Tibial nerve (tissue), 4 donors: Measurements from ENCODE around the gene FSTL4. TPM values are rescaled to one million over a fixed set of nuclear protein-coding genes. Genes with fewer than 3 reads are reported as not detected.

Source experiments
- DNase-seq, 2 donors: peaks; one replicate each; pipeline ENCODE4 v3.0.0-alpha.2; 2019; ENCODE audit warnings: low spot score in 2 of 2
- H3K27ac ChIP-seq, 4 donors: fragments of 200-600 bp; sonication (generic) in 3 of 4; one replicate each; pipeline ENCODE4 v1.5.1; 2017 to 2019; ENCODE audit warnings: mild to moderate bottlenecking in 1 of 4
- H3K27me3 ChIP-seq, 2 donors: fragments of 200-600 bp; sonication (generic) in 1 of 2; one replicate each; pipeline versions ENCODE4 v1.5.1 to v1.6.0; 2017 to 2019
- H3K36me3 ChIP-seq, 3 donors: fragments of 200-600 bp; sonication (generic); one replicate each; pipeline ENCODE4 v1.5.1; 2018 to 2019
- H3K4me1 ChIP-seq, 4 donors: fragments of 200-600 bp; sonication (generic) in 3 of 4; one replicate each; pipeline ENCODE4 v1.5.1; 2017 to 2019
- H3K4me3 ChIP-seq, 4 donors: fragments of 200-600 bp; sonication (generic) in 3 of 4; one replicate each; pipeline ENCODE4 v1.5.1; 2017 to 2019; ENCODE audit warnings: mild to moderate bottlenecking in 1 of 4, moderate library complexity in 1 of 4
- H3K9me3 ChIP-seq, 4 donors: fragments of 200-600 bp; sonication (generic) in 3 of 4; one replicate each; pipeline ENCODE4 v1.5.1; 2017 to 2019
- EP300 ChIP-seq, 2 donors: sonication (generic); formaldehyde crosslinking; IDR thresholded peaks; one replicate each; pipeline ENCODE4 v1.6.1; 2017; ENCODE audit warnings: antibody characterized with exemption in 2 of 2, mild to moderate bottlenecking in 1 of 2
- POLR2A ChIP-seq, 2 donors: fragments of 450-650 bp; IDR thresholded peaks; one replicate each; pipeline ENCODE4 v1.6.1; 2017; ENCODE audit warnings: antibody characterized with exemption in 2 of 2, mild to moderate bottlenecking in 2 of 2, moderate library complexity in 2 of 2
- WGBS, 2 donors: methylation state at CpG; one replicate each; pipeline ENCODE4 v1.1.5; 2018; 5-methylcytosine and 5-hydroxymethylcytosine counted together
- total RNA-seq, 4 donors: library from RNA; depleted of rRNA; stranded (reverse); fragments of >200 nt; gene quantifications; one replicate each; pipeline ENCODE4 v1.1.0, GENCODE V29; 2016
- TF ChIP-seq, protein P1 (sequence below), 5 experiments: fragments of 200-600 bp in 3 of 5; fragments of 450-650 bp in 2 of 5; sonication (generic) in 3 of 5; IDR thresholded peaks; one replicate each; pipeline ENCODE4 v1.5.1; 2016 to 2019; ENCODE audit warnings: antibody characterized with exemption in 5 of 5, mild to moderate bottlenecking in 3 of 5, moderate library complexity in 2 of 5

Gene FSTL4
- total RNA-seq, 4 donors from 2014 or later, result 0.22 TPM; not detected in 3

DNA sequence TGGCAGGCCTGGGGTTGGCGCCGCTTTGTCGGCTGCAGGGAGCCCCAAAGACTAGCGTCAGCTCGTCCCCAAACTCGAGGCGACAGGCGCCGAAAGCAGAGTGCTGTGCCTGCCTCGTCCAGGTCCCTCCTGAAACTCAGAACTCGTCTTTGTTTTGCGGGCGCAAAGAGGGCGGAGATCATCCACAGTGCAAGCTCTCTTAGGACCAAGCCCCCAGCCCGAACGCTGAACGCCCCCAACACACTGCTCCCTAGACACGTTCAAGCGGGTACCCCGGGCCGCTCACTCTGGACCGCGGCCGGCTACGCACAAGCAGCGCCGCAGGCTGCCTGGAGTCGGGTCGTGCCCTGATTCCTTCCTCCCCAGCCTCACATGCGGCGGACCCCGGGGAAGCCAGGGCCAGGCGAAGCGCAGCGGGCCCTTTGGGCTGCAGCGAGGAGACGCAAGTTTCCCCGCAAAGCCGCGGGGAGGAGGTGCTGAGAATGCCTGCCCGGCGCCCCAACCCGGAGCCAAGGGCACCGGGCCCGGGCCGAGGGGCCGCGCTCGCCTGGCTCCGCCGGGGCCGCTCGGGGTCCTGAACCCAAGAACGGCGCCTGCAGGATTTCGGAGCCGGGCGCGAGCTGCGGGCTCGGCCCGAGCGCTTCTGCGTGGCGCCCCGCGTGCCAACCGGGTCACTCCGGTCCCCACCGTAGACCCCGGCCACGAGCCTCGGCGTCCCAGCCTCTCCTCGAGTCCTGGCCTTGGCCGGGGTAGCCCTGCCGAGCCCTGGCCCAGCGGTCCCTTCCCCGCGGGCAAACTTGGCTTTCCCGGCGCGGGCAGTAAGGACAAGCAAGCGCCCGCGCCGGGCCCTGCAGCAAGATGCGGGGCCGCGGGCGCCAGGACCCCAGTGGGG, 738 bp downstream of the FSTL4 start:
- peaks cover 0 to 23% (median 15%) of the 10 kb centered on the region in 4 donors for H3K4me1 ChIP-seq
- peak overlapping the region in 3 of 4 donors; percentile 8 to 46 (median 30) for H3K4me3 ChIP-seq
- peaks cover 0 to 71% of the 10 kb centered on the region in 2 donors for H3K27me3 ChIP-seq
- DNase-seq, result no peak
- whole genome bisulfite sequencing, 2 donors, result 1% methylated on average over 21 to 37 of the region's 91 CpGs
- H3K36me3 ChIP-seq, result no peaks in the 10 kb centered on the region
- H3K27ac ChIP-seq, result no peak overlapping the region
- no peak for TF ChIP-seq POLR2A (IDR thresholded peaks at IDR 0.05)
- TF ChIP-seq, protein P1, sequence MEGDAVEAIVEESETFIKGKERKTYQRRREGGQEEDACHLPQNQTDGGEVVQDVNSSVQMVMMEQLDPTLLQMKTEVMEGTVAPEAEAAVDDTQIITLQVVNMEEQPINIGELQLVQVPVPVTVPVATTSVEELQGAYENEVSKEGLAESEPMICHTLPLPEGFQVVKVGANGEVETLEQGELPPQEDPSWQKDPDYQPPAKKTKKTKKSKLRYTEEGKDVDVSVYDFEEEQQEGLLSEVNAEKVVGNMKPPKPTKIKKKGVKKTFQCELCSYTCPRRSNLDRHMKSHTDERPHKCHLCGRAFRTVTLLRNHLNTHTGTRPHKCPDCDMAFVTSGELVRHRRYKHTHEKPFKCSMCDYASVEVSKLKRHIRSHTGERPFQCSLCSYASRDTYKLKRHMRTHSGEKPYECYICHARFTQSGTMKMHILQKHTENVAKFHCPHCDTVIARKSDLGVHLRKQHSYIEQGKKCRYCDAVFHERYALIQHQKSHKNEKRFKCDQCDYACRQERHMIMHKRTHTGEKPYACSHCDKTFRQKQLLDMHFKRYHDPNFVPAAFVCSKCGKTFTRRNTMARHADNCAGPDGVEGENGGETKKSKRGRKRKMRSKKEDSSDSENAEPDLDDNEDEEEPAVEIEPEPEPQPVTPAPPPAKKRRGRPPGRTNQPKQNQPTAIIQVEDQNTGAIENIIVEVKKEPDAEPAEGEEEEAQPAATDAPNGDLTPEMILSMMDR (IDR thresholded peaks at IDR 0.05), result no peak
- TF ChIP-seq EP300 (IDR thresholded peaks at IDR 0.05), result no peak
- H3K9me3 ChIP-seq, result no peaks in the 10 kb centered on the region

DNA sequence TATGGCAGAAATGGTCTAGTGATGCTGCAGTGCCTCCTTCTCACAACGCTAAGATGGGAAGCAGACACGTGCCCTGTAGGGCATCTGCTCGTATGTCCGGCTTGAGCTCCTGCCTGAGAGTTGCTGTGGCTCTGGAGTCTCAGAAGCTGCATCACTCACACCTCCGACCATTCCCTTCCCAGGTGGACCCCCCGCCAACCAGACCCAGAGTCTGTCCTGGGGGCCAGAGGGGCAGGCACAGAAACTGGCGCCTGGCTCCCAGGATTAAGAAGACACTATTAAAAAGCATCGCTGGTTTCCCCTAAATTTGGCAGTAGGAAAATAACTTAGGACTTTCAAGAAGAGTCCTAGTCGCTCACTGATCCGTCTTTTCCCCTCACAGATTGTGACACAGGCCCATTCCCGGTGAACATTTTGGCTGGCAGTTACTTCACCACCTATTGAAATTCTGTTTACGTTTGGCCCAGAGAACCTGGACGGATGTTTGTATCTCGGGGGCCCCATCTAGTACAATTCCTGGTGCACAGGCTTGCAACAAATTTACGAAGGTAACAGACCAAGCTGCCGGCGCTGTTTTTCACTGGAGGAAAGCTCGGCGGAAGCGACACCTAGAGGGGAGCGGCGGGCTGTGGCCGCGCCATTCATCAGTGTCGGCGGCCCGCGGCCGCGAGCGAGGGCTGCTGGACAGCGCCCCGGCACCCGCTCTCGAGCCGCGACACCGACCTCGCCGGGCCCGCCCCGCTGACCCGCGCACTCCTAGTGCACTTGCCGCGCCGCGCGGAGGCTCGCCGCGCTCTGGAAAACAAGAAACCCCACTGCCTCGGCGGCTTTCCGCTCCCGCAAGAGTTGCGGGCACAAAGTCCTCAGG, 1.6 kb downstream of the FSTL4 start:
- peak; percentile 11 to 20 for DNase-seq

DNA sequence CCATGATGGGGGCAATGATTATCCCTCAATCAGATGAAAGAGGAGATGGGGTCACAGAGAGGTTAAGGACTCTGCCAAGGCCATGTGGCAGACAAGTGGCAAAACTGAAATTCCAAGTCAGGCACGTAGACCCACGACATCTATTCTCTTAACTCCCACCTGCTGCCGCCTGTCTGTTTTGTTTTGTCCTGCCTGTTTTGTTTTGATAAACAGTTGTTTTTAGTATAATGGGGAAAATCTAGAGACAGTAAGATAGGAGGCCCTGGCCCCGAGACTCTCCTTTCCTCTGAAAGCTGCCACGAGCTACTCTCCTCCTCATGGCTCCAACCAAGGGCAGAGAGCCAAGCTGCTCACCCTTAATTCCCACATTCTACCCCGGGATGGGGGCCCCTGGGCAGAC, 4.9 kb downstream of the FSTL4 start:
- H3K36me3 ChIP-seq, result no peaks in the 10 kb centered on the region
- no peak for DNase-seq
- H3K9me3 ChIP-seq, result no peaks in the 10 kb centered on the region
- H3K27me3 ChIP-seq, result peaks cover 0 to 47% of the 10 kb centered on the region in 2 donors
- no peak overlapping the region for H3K4me3 ChIP-seq
- peaks cover 0 to 20% (median 15%) of the 10 kb centered on the region in 4 donors for H3K4me1 ChIP-seq
- H3K27ac ChIP-seq, result no peak overlapping the region
- no peak for TF ChIP-seq POLR2A (IDR thresholded peaks at IDR 0.05)
- TF ChIP-seq, protein P1 (IDR thresholded peaks at IDR 0.05), result no peak
- TF ChIP-seq EP300 (IDR thresholded peaks at IDR 0.05), result no peak
- 64 to 74% methylated on average over 6 of the region's 6 CpGs for WGBS, 2 donors

More for the DNA sequence above, 1.6 kb downstream of the FSTL4 start:
- peaks cover 0 to 23% (median 15%) of the 10 kb centered on the region in 4 donors for H3K4me1 ChIP-seq
- H3K9me3 ChIP-seq, result no peaks in the 10 kb centered on the region
- H3K27me3 ChIP-seq, result peaks cover 0 to 67% of the 10 kb centered on the region in 2 donors
- 12 to 25% methylated on average over 18 to 37 of the region's 57 CpGs for WGBS, 2 donors
- no peak overlapping the region for H3K27ac ChIP-seq
- H3K36me3 ChIP-seq, result no peaks in the 10 kb centered on the region
- no peak for TF ChIP-seq POLR2A (IDR thresholded peaks at IDR 0.05)
- TF ChIP-seq, protein P1 (IDR thresholded peaks at IDR 0.05), result peak; percentile 18 to 52 (median 28)
- H3K4me3 ChIP-seq, result peak overlapping the region in 1 of 4 donors; percentile 46

DNA sequence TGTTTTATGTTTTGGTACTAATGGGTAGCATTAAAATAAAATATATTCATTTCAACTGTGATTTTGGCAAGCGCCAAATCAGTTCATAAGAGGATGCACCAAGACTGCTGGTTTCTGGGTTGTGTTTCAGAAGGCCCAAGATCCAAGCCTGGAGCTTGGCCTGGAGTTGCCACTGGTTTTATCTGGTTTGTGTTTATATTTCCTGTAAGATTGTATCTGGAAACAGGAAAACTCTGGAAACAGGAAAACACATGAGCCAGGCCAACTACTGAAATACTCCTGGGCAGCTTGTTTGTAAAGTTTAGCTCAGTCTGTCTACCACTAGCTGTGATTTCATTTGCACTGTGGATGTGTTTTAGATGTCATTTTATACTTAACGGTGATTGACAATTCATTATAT, 5.5 kb downstream of the FSTL4 start:
- DNase-seq, result no peak
- Histone ChIP-seq H3K9me3 (no peaks in the 10 kb centered on the region), H3K4me1 (peaks cover 0 to 14% (median 10%) of the 10 kb centered on the region in 4 donors), H3K4me3 (no peak overlapping the region), H3K27me3 (peaks cover 0 to 42% of the 10 kb centered on the region in 2 donors), H3K27ac (no peak overlapping the region), H3K36me3 (no peaks in the 10 kb centered on the region)
- TF ChIP-seq POLR2A (IDR thresholded peaks at IDR 0.05) (no peak), EP300 (IDR thresholded peaks at IDR 0.05) (no peak)
- TF ChIP-seq, protein P1 (IDR thresholded peaks at IDR 0.05), result no peak
- WGBS, 2 donors, result 92% methylated on average over 2 of the region's 2 CpGs
